IPS DF 6.9 (cell line): ENCODE measurements around the gene RCAN2.

Source experiments
- DNase-seq: peaks from one replicate; pipeline ENCODE4 v3.0.0-alpha.2; 2013; ENCODE audit warnings: low read depth, low spot score
- H3K27ac ChIP-seq: one replicate; pipeline ENCODE4 v1.5.1; 2013; ENCODE audit warnings: low read length, control low read depth
- H3K27me3 ChIP-seq: 2 replicates; pipeline ENCODE4 v1.6.1; 2013; ENCODE audit warnings: mild to moderate bottlenecking, low read length; ENCODE audit not compliant: control insufficient read depth, insufficient read depth
- H3K36me3 ChIP-seq: 2 replicates; pipeline ENCODE4 v1.6.1; 2013; ENCODE audit warnings: low read length; ENCODE audit not compliant: control insufficient read depth, insufficient read depth
- H3K4me1 ChIP-seq: 2 replicates; pipeline ENCODE4 v1.6.1; 2013; ENCODE audit warnings: low read length; ENCODE audit not compliant: control insufficient read depth, insufficient read depth
- H3K4me3 ChIP-seq: 2 replicates; pipeline ENCODE4 v1.5.1; 2013; ENCODE audit warnings: mild to moderate bottlenecking, low read length
- H3K9me3 ChIP-seq: 2 replicates; pipeline ENCODE4 v1.6.1; 2013; ENCODE audit warnings: low read length, inconsistent platforms; ENCODE audit not compliant: control insufficient read depth, insufficient read depth
- WGBS: extraction: QIAGEN DNeasy Blood & Tissue Kit; methylation state at CpG from one replicate; pipeline ENCODE4 v1.1.7; 2013; ENCODE audit warnings: mixed read lengths, missing lambda C conversion rate; ENCODE audit not compliant: insufficient read length, insufficient coverage; 5-methylcytosine and 5-hydroxymethylcytosine counted together

The RCAN2 gene

DNA sequence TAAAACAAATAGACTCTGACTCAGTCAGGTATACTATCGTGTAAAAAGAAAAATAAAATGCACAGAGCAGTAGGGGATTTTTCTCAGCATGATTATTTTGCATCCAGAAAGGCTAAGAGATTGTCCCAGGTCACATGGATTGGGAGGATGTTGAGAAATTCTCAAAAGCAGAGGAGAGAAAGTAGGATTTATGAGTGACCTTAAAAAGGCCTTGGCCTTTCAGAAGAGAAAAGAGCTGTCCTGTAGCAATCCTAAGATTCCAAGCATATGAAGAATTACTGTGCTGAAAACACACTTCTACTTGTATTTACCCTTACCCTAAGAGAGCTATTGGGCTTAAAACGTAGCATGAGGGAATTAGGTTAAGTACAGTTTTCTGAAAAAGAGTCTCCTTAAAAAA is 170.7 kb downstream of the RCAN2 start:
- peaks cover 2% of the 10 kb centered on the region; the same call in 1 of the 2 replicates for H3K4me1 ChIP-seq
- no peaks in the 10 kb centered on the region for H3K27me3 ChIP-seq
- H3K36me3 ChIP-seq: no peaks in the 10 kb centered on the region
- WGBS: no CpG with 5 or more reads among the region's 2 CpGs
- H3K27ac ChIP-seq: no peak overlapping the region
- no peaks in the 10 kb centered on the region for H3K9me3 ChIP-seq
- H3K4me3 ChIP-seq: no peak overlapping the region
- DNase-seq: no peak

DNA sequence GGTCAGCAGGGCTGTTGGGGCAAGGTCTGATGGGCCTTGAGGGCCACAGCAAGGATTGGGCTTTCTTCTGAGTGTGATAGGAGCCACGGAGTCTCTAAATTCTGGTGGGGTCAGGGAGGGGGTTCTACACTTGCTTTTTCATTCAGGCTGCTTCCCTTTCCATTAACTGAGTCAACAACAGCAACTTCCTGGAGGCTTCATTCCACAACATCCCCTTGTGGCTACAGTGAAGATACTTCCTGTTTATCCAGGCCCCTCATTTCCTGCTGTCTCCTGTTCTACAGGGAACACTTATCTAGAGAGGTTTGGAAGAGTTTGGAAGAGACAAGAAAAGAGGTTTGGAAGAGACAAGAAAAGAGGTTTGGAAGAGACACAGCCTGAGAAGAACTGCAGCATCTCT is 175.7 kb downstream of the RCAN2 start:
- Histone ChIP-seq H3K27me3 (no peaks in the 10 kb centered on the region), H3K27ac (no peak overlapping the region), H3K4me3 (no peak overlapping the region), H3K9me3 (no peaks in the 10 kb centered on the region), H3K4me1 (no peaks in the 10 kb centered on the region), H3K36me3 (no peaks in the 10 kb centered on the region; the same call in 1 of the 2 replicates)
- WGBS: no CpG with 5 or more reads among the region's 1 CpG
- no peak for DNase-seq

DNA sequence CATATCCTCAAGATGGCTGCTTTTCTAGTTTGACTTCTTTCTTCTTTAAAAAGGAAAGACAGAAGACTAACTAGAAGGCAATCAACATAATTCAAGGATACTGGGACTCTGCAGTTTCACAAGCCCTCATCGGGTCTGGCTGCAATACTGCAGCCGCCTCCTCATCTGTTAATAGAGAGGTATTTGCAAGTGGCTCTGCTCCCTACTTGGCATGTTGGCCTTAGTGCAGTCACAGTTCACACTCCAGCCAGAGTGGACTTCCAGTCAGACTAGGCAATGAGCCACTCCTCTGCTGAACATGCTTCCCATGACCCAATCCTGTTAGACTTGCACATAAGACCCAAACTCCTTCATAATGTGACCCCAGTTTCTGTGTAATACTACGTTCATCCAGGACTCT is 178.6 kb downstream of the RCAN2 start:
- no peak overlapping the region for H3K27ac ChIP-seq
- DNase-seq: no peak
- WGBS: no CpG with 5 or more reads among the region's 3 CpGs
- no peak overlapping the region for H3K4me3 ChIP-seq
- H3K36me3 ChIP-seq: no peaks in the 10 kb centered on the region; the same call in 1 of the 2 replicates
- no peaks in the 10 kb centered on the region for H3K27me3 ChIP-seq
- no peaks in the 10 kb centered on the region for H3K4me1 ChIP-seq
- no peaks in the 10 kb centered on the region for H3K9me3 ChIP-seq

DNA sequence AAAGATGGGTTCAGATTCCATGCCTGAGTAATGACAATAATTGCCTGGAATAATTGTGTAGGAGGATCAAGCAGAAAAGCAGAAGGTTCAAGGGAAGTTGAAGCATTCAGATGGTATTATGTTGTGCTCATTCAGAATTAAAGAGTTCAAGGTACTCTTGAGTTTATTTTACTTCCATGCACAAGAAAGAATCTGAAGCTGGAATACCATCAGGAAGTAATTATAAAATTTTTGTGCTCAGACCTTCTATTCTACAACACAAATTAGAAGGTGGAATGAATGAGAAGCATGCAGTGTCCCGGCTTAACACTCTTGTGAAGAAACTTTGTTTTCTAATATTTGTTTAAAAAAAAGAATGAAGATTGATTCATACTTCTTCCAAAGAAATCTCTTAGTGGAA is 181.1 kb downstream of the RCAN2 start:
- no CpG with 5 or more reads among the region's 1 CpG for WGBS
- Histone ChIP-seq H3K27me3 (no peaks in the 10 kb centered on the region), H3K4me1 (no peaks in the 10 kb centered on the region), H3K36me3 (no peaks in the 10 kb centered on the region; the same call in 1 of the 2 replicates), H3K4me3 (no peak overlapping the region), H3K27ac (no peak overlapping the region), H3K9me3 (no peaks in the 10 kb centered on the region)
- no peak for DNase-seq

DNA sequence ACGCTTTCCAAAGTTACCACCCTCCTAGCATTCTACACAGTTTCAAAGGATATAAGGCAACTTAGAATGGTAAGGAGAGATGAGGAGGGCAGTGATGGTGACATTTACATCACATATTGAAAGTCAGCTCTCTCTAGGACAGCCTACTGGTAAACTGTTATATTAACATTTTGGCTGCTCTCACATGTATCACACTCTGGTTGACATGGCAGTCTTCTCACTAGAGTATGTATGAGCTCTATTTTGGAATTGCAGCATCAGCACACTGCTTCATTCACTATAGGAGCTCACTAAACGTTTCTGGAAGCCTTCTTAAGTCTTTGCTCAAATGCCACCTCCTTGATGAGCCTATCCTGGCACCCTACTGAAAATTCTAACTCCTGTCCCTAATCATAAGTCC is 184.8 kb downstream of the RCAN2 start:
- Histone ChIP-seq H3K27me3 (no peaks in the 10 kb centered on the region), H3K27ac (no peak overlapping the region), H3K4me3 (no peak overlapping the region), H3K36me3 (no peaks in the 10 kb centered on the region), H3K4me1 (no peaks in the 10 kb centered on the region), H3K9me3 (no peaks in the 10 kb centered on the region)
- no CpG with 5 or more reads among the region's 2 CpGs for WGBS
- DNase-seq: no peak

DNA sequence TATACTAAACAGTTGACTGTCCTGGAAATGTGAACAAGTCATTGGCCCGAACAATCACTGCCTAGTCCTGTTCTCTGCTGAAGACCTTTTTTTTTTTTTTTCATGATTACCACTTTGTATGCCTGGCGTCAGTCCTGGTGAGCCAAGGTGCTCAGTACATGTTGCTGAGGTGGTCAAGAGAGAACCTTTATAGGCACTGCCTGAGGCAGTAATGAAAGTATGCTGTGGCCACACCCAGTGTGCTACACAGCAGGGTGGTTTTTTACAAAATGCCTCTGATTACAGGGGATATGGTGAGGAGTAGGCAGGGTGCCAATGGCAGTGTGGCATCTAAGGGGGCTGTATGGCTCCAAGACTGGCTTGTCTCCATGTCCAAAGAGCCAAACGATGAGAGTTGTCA is 185.4 kb downstream of the RCAN2 start:
- WGBS: no CpG with 5 or more reads among the region's 3 CpGs
- no peak overlapping the region for H3K4me3 ChIP-seq
- no peaks in the 10 kb centered on the region for H3K36me3 ChIP-seq
- no peak overlapping the region for H3K27ac ChIP-seq
- DNase-seq: no peak
- no peaks in the 10 kb centered on the region for H3K27me3 ChIP-seq
- no peaks in the 10 kb centered on the region for H3K4me1 ChIP-seq
- H3K9me3 ChIP-seq: no peaks in the 10 kb centered on the region

DNA sequence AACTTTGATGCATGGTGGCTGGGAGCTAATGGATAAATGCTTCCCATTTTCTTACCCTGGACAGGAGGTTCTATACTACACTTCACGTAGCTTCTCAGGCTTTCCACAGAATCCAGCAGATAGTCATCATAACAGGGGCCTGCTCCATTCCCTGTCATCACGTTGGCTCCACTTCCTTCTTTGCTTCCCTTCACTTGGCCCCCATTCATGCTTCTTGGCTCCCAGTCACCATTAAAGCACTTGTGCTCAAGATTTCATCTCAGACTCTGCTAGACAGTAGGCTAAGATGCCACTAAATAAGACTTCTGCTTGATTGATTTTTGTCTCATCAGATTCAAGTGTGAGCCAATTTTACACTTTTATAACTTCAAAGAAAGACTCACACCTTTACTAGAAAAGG is 186.0 kb downstream of the RCAN2 start:
- WGBS: no CpG with 5 or more reads among the region's 2 CpGs
- no peaks in the 10 kb centered on the region for H3K27me3 ChIP-seq
- DNase-seq: no peak

DNA sequence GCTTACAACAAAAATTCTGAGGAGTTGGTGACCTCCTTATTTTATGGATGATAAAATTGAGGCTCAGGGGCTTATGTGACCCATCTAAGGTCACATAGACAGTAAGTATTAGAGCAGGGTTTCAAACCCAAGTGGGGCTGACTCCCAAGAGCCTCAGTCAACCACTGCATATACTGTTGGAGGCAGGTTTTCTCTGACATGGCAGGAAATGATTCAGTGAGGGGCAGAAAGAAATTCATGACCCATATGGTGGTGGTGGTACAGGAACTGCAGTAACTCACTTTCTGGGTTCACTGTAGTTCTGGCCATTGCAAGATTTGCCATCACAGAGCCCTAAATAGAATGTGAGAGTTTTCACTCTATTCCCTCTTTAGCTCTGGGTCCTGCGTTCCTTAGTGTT is 188.4 kb downstream of the RCAN2 start:
- H3K4me1 ChIP-seq: no peaks in the 10 kb centered on the region
- H3K27me3 ChIP-seq: no peaks in the 10 kb centered on the region
- H3K4me3 ChIP-seq: no peak overlapping the region
- no peak overlapping the region for H3K27ac ChIP-seq
- no CpG with 5 or more reads among the region's 1 CpG for WGBS
- no peak for DNase-seq
- H3K9me3 ChIP-seq: no peaks in the 10 kb centered on the region
- no peaks in the 10 kb centered on the region for H3K36me3 ChIP-seq

More for the DNA sequence above, 186.0 kb downstream of the RCAN2 start:
- Histone ChIP-seq H3K9me3 (no peaks in the 10 kb centered on the region), H3K4me1 (no peaks in the 10 kb centered on the region), H3K36me3 (no peaks in the 10 kb centered on the region), H3K4me3 (no peak overlapping the region), H3K27ac (no peak overlapping the region)

DNA sequence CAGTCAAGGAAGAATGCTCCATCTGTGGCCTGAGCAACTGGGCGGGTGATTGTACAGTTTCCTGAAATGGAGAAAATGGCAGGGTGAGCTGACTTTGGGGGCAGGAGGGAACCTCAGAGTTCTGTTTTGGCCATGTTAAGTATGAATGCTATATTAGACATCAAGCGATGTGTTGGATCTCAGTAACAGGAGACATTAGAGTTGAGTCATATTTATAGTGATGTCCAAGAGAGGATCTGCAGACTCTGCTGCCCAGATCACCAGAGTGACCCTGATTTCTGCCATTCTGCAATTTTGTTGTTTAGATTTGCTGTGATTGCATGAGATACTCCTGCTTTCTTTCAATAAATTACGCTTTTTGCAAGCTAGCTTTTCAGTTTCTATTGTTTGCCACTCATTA is 189.1 kb downstream of the RCAN2 start:
- Histone ChIP-seq H3K9me3 (no peaks in the 10 kb centered on the region), H3K36me3 (no peaks in the 10 kb centered on the region), H3K27me3 (no peaks in the 10 kb centered on the region), H3K4me3 (no peak overlapping the region), H3K4me1 (no peaks in the 10 kb centered on the region), H3K27ac (no peak overlapping the region)
- no peak for DNase-seq
- WGBS: no CpG with 5 or more reads among the region's 3 CpGs

DNA sequence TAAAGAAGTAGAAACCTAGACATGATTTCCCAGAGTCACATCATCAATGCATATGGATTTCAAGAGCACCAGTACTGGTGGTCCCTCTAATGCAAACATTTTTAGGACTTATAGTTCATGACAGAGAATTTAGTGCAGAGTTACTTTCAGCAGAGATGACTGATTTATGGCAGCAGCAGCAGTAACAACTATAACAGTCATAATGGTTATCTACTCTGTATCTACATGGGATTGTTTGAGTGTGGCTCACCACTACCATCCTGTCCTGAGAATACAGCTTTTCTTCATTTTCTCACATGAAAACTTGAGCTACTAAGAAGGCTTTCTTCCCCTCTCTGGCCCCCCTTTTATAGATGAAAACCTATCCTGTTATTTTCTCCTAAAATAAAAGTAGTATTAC is 192.0 kb downstream of the RCAN2 start:
- no peak for DNase-seq
- Histone ChIP-seq H3K27me3 (no peaks in the 10 kb centered on the region), H3K36me3 (no peaks in the 10 kb centered on the region), H3K4me3 (no peak overlapping the region), H3K9me3 (no peaks in the 10 kb centered on the region), H3K4me1 (0 out of 2 replicates have a peak, but pooled peaks cover 2% of the 10 kb centered on the region), H3K27ac (no peak overlapping the region)

DNA sequence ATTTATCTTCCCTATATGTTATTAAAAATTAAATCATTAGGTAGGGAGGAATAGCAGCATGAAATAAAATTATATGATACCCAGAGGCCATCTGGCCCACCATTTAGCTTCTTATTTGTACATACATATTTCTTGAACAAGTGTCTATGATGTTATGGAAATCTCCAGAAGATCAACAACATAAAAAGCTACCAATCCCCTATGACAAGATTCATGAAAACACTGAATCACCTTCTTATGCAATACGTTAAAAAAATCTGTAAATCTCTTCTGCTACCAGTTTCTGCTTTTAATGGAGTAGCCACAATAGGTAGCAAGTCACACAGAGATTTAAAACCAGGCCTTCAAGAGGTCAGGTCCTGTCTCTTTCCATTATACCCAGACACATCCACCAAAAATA is 194.7 kb downstream of the RCAN2 start:
- Histone ChIP-seq H3K27ac (no peak overlapping the region), H3K9me3 (no peaks in the 10 kb centered on the region), H3K27me3 (no peaks in the 10 kb centered on the region), H3K4me3 (no peak overlapping the region), H3K36me3 (no peaks in the 10 kb centered on the region), H3K4me1 (0 out of 2 replicates have a peak, but pooled peaks cover 2% of the 10 kb centered on the region)
- no peak for DNase-seq
- WGBS: no CpG with 5 or more reads among the region's 1 CpG
